RWPE2 (cell line): ENCODE measurements around the gene MYO1A.

ENCODE experiments used
- ATAC-seq: fragments of 200-7000 bp; cut with Tn5 transposase; 3 replicates; pipeline ENCODE4 v1.9.1; 2021; ENCODE audit warnings: low read depth
- DNase-seq: peaks from one replicate; pipeline ENCODE4 v3.0.0-alpha.2; 2020; ENCODE audit warnings: low spot score
- H3K27ac ChIP-seq: fragments of 450-650 bp; 2 replicates; pipeline ENCODE4 v1.5.1; 2017; ENCODE audit warnings: mild to moderate bottlenecking; ENCODE audit not compliant: poor library complexity, severe bottlenecking
- H3K27me3 ChIP-seq: fragments of 250-450 bp; sonication (Bioruptor Pico); 2 replicates; pipeline ENCODE4 v1.5.1; 2021; ENCODE audit warnings: mild to moderate bottlenecking, moderate library complexity; ENCODE audit not compliant: insufficient read depth, poor library complexity, severe bottlenecking
- H3K36me3 ChIP-seq: fragments of 250-450 bp; sonication (Bioruptor Pico); 2 replicates; pipeline ENCODE4 v1.5.1; 2020; ENCODE audit warnings: low read depth, mild to moderate bottlenecking, moderate library complexity
- H3K4me1 ChIP-seq: fragments of 250-450 bp; sonication (Bioruptor Pico); 2 replicates; pipeline ENCODE4 v1.5.1; 2021; ENCODE audit warnings: mild to moderate bottlenecking, moderate library complexity; ENCODE audit not compliant: insufficient read depth, poor library complexity, severe bottlenecking
- H3K4me3 ChIP-seq: fragments of 250-450 bp; sonication (Bioruptor Pico); 2 replicates; pipeline ENCODE4 v1.5.1; 2021; ENCODE audit warnings: mild to moderate bottlenecking, moderate library complexity; ENCODE audit not compliant: severe bottlenecking
- H3K9me3 ChIP-seq: fragments of 250-450 bp; sonication (Bioruptor Pico); 2 replicates; pipeline ENCODE4 v1.5.1; 2021; ENCODE audit warnings: mild to moderate bottlenecking, moderate library complexity; ENCODE audit not compliant: severe bottlenecking
- CTCF ChIP-seq: fragments of 450-650 bp; IDR thresholded peaks from one replicate; pipeline ENCODE4 v1.5.1; 2017; ENCODE audit warnings: mild to moderate bottlenecking, moderate library complexity; ENCODE audit not compliant: poor library complexity, severe bottlenecking

The MYO1A gene

GRCh38 chr12:56993346-56993745, 56.6 kb downstream of the MYO1A start:
- TF ChIP-seq CTCF, result no peak
- Histone ChIP-seq H3K36me3 (no peaks in the 10 kb centered on the region; the same call in 1 of the 2 replicates), H3K4me1 (no peaks in the 10 kb centered on the region), H3K27ac (no peak overlapping the region), H3K9me3 (no peaks in the 10 kb centered on the region), H3K4me3 (no peak overlapping the region), H3K27me3 (no peaks in the 10 kb centered on the region)
- DNase-seq (no peak), ATAC-seq (no peak)

GRCh38 chr12:56991319-56992246, 58.3 kb downstream of the MYO1A start:
- H3K36me3 ChIP-seq, result no peaks in the 10 kb centered on the region
- ATAC-seq (no peak), DNase-seq (no peak)
- H3K9me3 ChIP-seq, result no peaks in the 10 kb centered on the region
- no peak overlapping the region for H3K27ac ChIP-seq
- no peaks in the 10 kb centered on the region for H3K27me3 ChIP-seq
- TF ChIP-seq CTCF, result no peak
- peaks cover 8% of the 10 kb centered on the region for H3K4me1 ChIP-seq
- H3K4me3 ChIP-seq, result no peak overlapping the region

GRCh38 chr12:56990648-56991318, 59.1 kb downstream of the MYO1A start:
- no peaks in the 10 kb centered on the region for H3K9me3 ChIP-seq
- H3K36me3 ChIP-seq, result no peaks in the 10 kb centered on the region
- ATAC-seq (no peak), DNase-seq (no peak)
- H3K27ac ChIP-seq, result no peak overlapping the region
- no peak overlapping the region for H3K4me3 ChIP-seq
- TF ChIP-seq CTCF, result no peak
- peaks cover 16% of the 10 kb centered on the region for H3K4me1 ChIP-seq
- no peaks in the 10 kb centered on the region for H3K27me3 ChIP-seq

GRCh38 chr12:56989861-56990610, 59.9 kb downstream of the MYO1A start:
- Histone ChIP-seq H3K4me3 (no peak overlapping the region), H3K4me1 (peaks cover 17% of the 10 kb centered on the region), H3K36me3 (no peaks in the 10 kb centered on the region), H3K27me3 (no peaks in the 10 kb centered on the region), H3K9me3 (no peaks in the 10 kb centered on the region), H3K27ac (no peak overlapping the region)
- TF ChIP-seq CTCF, result no peak
- ATAC-seq (no peak), DNase-seq (no peak)
